Activated naive CD8-positive, alpha-beta T cell treated with anti-CD3 and anti-CD28 coated beads, Interleukin-2, amount 50 U/mL, for 16 hours (primary cell): Measurements from ENCODE around the gene ITPA.

ENCODE experiments used
- DNase-seq: peaks from one replicate; pipeline ENCODE4 v3.0.0-alpha.2; 2020; ENCODE audit warnings: low read depth, low spot score

ITPA gene

DNA sequence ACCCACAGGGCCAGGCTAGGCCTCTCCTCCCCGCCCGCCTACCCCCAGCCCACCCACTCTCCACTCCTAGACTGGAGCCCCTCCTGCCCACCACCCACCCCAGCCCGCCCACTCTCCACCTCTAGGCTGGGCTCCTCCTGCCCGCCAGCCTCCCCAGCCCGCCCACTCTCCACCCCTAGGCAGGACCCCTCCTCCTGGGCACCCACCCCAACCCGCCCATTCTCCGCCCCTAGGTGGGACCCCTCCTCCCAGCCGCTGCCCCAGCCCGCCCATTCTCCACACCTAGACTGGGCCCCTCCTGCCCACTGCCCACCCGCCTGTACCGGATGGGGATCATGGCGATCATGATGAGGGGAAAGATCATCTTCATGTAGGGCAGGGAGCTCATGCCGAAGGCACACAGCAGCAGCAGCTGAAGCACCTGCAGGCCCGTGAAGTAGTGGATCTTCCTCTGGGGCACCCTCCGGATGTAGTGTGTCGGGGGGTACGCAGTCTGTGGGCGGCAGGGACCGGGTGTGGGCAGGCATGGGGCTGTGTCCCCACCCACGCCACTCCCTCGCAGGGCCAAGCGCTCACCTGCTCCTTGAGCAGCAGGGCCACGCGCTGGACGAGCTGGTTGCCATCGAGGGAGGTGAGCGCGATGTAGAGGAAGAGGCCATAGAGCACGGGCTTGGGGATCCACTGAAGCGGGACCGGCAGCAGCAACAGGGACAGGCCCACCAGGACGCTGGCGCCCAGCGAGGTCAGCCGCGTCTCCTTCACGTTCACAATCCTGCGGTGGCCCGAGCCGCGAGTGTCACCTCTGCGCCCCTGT, 18.8 kb downstream of the ITPA start:
- DNase-seq = no peak

DNA sequence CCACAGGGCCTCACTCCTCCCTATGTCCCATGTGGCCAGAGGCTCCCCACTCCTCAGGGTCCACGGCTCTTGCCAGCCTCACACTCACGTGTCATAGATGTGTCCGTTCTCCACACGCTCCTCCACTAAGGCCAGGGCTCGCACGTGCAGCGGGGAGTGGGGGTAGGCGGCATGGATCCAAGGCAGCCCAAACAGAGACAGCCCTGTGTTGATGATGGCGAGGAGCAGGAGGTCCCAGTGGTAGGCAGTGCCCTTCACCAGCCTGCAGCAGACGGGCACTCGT, 19.4 kb downstream of the ITPA start:
- DNase-seq = no peak

DNA sequence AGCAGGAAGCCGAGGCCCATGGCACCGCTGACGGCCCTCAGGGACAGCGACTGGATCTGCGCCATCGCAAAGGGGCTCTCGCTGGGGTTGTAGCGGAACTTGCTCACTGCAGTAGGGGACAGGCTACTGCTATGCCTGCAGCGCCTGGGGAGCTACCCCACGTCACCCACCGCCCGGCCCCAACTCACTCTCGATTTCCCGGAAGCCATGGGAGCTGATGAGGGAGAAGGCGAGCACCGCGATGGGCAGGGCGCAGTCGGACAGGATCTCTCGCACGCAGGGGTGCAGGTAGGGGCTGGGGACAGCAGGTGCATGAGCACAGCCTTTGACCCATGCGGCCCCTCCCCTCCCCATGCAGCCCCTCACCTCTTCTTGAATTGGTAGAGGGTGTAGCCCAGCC, 19.9 kb downstream of the ITPA start:
- no peak for DNase-seq

DNA sequence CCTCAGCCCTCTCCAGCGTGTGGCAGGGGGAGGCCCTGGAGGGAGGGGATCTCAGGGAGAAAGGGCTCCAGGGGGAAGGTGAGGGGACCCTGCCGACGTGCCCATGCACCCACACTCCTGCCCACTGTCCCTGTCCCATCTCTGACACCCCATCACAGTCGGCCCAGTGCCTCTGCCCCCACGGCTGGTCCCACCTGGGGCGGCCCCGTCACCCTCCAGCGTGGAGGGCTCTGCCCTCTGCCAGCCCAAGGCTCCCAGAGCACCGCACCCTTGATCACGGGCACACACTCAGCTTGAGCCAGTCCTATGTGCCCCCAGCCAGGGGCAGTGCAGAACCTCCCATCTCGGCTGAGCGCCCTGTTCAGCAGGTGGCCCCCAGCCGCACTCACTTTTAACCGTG, 20.5 kb downstream of the ITPA start:
- no peak for DNase-seq

DNA sequence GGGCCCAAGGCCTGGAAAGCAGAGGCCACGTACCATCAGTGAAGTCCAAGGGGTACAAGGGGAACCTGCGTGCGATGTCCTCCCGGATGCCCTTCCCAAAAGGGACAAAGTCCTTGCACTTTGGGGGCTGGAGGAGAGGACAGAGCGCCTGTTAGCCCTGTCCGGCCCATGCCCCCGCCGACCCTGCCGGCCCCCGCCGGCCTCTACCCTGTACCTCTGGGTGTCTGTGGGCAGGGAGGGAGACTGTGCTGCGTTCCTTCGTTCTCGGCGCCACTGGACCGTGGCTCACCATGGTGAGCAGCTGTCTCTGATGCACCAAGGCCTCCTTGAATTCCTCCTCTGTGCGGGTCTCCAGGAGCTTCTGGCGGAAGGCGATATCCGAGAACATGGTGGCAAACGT, 21.8 kb downstream of the ITPA start:
- DNase-seq = no peak

DNA sequence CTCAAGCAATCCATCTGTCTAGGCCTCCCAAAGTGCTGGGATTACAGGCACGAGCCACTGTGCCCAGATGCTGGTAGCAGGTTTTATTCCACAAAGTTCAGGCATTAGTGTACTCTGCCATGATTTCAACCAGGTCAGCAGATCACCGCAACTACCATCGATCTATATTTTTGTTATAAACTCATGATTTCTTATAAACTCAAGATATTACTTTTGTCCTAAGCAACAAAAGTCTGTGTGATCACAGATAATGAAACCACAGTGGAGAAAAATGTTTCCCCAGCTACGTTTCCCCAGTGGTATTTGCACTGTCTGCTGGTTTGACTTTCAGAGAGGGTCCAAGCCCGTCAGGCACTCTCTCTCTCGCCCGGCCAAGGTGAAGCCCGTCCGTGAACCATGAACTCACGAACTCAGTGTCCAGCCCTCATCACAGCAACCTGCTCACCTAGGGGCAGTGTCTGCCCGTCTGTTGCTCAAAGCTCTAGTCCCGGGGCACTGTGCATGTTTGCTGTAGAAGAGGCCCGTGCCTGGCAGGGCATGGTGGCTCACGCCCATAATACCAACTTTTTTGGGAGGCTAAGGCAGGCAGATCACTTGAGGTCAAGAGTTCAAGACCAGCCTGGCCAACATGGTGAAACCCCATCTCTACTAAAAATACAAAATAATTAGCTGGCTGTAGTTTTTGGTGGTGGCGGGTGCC, 22.7 kb downstream of the ITPA start:
- DNase-seq = no peak

DNA sequence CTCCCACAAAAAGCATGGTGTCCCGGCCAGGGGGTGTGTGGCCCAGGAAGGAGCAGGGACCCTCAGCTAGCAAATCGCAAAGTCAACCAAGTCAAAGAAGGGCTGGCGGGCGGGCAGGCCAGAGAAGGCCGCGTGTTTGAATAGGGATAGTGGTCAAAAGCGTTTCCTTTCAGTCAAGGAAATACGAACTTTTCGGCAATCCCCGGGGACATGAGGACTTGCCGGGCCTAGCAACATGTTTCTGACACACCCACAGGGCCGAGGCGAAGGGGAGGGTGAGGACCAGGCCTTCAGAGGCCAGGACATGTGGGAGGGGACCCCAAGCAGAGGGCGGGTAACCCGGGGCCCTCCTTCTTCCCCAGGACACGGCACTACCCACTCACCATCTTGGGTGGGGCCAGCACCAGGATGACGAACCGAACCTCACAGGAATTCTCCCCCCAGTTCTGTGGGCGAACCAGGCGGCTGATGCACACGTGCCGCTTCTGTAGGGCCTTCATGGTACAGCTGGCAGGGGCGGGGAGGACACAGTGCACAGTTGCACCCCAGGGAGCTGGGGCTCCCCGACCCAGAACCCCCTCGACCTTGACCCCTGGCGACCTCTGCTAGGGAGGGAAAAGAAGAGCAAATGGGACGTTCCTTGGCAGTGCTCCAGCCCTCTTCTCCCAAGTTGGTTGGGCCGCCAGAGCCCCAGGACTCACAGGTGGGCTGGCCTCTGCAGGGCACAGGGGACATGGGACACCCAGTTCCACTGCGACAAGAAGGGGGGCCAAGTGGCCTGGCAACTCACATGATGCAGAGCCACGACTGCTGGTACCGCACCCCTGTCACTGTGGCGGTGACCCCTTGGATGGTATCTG, 24.1 kb downstream of the ITPA start:
- no peak for DNase-seq

DNA sequence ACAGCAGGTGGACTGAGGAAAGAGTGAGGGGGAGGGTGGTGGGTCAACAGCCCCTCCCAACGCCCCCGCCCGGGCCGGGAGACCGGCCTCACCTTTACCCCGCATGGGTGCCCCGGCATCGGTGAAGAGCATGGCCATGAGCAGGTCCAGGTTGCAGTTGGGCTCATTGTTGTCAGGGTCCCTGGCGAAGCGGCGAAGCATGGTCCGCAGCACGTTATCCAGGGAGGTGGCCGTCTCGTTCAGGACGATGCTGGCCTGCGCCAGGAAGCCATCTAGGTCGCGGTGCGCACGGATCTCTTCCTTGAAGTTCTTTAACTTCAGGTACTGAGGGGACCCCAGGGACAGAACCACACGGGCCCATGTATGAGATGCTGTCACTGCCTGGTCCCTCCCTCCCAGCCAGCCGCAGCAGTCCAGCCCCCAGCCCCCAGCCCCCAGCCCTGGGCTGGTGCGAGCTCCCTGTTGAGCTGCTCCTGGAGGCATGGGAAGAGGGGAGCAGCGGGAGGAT, 24.7 kb downstream of the ITPA start:
- DNase-seq = no peak

DNA sequence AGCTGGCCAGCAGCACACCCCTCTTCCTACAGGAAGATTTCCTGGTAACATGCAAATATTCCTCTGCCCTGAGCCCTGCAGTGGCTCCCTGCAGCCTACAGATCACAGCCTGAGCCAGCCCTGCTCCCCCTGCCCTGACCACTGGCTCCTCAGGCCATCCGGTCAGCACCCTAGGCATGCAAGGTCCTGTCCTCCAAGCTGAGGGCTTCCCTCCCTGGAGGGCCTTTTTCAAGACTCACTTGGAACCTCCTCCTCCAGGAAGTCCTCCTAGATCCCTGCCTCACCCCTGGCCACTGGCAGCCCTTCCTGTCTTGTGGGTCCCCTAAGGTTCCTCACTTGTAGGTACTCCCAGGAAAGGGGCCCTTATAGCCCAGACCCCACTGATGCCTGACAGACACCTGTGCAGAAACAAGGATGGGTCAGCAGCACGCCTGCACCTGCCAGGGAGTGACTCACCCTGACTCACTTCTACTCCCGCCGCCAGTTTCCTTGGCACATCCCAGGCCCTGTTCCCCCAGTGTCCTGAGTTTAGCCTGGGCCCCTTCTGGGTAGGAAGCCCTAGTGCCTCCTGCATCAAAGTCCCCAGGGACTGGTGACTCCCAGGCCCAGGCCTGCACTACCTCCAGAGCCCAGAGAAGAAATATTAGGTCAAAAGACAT, 26.5 kb downstream of the ITPA start:
- DNase-seq = no peak

DNA sequence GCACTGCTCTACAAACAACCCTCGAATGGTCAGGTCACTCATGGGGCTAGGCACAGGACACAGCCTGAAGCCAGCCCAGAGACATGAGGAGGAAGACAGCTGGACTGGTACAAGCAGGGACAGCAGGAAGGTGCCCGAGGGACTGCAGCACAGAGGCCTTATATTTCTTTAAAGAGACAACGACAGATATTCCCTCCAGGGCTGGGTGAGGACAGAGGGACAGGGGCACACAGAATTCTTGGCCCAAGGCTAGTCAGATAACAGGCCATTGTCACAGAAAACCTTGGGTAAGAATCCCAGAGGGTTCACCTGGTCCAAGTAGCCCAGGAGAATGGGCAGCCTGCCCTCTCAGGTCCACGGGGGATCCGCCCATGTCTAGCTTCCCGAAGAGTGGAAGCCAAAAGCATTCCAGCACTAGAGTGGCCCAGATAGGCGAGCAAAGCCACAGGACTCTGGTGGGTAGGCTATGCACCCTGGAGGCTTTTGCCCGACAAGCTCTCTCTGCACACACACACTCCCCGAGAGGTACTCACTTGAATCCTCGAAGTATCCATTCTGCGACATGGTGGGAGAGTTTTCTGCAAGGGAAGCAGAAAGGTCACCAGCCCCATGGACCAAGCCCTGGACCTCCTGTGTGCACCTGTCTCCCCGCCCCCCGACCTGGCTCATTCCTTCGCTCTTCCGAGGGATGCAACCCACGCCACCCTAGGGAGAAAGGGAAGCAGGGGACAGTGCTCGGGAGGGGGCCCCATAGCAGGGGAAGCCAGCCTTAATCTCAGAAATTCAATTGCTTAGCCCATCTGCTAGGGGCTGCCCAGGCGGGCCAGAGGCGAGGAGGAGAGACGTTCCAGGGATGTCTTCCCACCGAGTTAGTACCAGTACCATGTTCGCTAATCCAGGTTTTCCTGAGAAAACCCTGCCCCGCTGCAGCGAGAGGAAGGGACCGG, 28.0 kb downstream of the ITPA start:
- DNase-seq = no peak

DNA sequence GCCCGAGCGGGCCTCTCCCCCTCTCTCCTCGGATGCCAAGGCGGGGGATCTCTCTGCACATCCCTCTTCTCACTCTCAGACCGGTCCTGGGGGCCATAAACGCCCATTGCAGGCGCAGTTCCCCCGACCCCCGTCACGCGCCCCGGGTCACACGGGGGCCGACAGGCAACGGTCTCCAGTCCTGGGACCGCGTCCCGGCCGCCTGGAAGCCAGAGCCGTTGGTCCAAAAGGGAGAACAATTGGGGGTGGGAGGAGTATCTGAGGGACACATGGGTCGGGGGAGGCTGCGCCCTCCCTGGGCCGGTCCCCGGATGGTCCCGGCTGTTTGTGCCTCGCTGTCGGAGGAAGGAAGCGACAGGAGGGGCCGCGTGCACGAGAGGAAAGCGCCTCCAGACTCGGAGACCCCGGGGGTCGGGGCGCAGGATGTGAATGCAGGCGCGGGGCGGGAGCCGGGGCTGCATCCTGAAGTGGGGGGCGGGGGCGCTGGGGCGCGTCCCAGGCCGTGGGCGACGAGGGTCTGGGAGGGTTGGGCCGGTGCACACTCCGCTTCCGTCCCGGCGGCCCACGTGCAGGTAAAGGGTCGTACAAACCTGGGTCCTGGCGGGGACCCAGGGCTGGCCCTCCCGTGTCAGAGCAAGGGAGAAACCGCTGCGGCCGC, 28.8 kb downstream of the ITPA start:
- DNase-seq = no peak

DNA sequence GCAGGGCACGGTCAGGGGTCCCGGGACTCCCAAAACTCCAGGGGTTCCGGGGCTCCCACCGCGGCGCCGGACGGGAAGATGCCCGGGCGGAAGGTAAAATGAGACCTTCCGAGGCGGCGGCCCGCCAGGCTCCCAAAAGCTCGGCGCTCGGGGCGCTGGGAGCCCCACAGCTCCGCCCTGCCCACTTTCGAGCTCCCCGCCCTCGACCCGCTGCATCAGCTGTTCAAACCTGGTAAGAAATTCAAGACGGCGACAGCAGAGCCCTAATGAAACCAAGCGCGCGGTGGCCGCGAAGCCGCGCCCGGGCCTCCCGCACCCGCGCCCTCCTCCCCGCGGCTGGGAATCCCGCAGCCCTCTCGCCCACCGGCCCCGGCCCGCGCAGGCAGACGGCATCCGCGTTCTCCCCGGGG, 29.3 kb downstream of the ITPA start:
- no peak for DNase-seq

DNA sequence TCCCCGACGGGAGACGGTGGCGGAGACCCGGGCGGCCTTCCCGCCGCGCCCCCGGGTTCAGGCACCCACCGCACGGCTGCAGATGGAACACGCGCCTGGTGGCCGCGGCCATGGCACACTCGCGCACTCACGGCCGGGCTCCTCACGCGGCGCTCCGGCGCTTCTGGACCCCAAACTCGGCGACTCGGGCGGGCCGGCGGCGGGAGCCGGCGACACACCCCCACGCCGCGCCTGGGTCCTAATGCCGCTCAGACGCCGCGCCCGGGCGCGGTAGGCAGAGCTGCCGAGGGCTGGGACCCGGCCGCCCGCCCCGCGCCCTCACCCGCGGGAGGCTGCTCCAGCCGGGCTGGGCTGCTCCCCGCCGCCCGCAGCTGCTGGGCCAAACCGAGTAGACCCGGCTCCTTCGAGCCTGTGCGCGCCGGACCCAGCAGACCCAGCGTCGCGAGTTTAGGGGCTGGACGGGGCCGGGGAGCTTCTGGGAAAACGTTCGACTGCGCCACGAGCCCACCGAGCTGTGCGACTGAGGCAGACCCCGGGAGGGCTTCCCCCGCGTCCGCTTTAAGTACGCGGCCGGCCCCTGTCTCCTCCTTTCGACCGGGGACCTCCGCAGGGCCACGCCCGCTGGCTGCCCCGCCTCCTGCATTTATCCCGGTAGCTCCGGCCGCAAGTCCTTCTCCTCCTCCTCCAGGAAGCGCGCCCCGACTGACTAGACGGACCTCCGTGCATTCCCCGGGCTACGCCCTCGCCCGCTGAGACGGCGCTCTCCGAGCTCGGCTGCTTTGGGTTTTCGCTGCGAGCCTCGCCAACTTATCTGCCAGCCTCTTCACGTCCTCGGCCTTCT, 29.9 kb downstream of the ITPA start, which contains the start of gene SLC4A11:
Gene SLC4A11, minus strand, starts transcription at position 165 of the 841 bp plus-strand sequence. Its CDS starts 53 bp downstream, at position 112.
- no peak for DNase-seq

DNA sequence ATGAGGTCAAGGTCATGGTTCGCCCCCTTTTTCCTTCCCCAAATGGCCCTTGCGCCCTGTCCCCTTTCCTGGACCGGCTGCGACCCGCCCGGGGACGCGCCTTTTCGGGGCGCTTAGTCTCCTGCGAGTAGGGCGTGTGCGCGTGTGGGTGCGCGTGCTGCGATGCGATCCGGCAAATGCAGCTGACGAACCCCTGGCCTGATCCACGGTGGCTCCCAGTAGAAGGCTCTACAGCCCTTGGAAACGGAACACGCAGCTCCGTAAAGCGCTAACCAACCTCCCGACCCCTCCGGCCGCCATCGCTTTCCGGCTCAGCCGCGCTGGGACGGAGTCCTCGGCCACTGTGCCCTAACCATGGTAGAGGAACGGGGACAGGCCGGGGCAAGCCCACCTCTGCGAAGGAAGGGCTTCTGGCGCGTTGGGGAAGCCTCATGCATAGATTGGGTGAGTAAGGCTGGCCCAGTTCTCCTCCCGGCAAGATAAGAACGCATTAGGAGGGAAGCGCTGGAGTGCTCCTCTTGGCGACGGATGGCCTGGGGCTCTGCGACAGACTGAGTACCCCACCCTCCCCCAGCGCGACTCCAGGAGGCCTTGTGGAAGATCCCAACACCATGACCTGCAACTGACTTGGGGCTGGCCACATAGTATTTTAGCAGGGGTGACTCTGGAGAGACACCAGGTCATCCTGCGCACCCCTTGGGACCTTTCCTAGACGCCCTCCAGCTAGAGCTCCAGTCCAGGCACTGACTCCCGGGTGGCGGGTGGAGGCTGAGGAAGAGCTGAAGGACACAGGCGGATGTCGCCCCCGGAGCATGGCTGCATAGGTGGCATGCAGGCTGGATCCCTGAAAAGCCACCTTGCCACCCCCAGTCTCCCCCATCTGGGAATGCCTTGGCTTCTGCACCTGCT, 30.8 kb downstream of the ITPA start:
- DNase-seq = no peak

DNA sequence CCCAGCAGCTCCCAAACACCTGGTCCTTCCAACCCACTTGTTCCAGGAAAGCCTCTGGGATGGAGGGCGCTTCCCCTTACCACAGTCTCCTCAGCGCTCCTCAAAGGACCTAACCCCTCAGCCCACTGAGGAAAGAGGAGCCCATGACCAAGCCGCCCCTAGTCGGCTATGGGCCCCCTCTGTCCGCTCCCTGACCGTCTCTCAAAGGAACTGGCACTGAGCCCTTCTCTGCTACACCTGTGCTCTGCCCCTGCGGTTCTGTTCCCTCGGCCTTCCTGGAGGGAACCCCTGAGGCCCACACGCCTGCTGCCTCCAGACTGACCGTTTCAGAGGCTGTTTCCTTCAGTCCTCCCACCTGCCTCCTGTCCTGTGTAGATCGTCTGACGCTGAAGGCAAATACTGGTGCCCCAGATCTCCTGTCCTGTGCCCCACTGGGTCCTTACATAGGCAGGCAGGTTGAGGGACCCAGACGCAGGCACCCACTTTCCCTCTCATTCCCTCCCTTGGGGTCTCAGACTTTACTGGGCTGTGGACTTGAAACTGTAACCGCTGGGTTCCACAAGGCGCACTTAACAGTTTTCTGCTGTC, 31.6 kb downstream of the ITPA start:
- no peak for DNase-seq

DNA sequence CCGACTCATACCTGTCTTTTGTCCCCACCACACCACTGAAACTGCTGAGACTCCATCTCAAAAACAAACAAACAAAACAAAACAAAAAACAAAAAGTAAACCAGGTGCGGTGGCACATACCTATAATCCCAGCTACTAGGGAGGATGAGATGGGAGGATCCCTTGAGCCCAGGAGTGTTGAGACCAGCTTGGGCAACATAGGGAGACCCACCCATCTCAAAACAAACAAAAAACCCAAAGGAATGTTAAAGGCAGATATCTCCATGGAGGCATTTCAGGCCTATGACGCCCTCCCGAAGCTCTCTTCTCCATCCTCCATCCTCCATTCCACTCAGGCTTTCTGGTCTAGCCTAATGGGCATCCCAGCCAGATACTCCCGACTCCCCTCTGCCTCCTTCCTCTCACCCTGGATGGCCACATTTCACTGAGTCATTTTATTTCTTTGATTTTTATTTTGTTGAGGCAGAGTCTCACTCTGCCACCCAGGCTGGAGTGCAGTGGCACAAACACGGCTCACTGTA, 32.9 kb downstream of the ITPA start:
- no peak for DNase-seq

DNA sequence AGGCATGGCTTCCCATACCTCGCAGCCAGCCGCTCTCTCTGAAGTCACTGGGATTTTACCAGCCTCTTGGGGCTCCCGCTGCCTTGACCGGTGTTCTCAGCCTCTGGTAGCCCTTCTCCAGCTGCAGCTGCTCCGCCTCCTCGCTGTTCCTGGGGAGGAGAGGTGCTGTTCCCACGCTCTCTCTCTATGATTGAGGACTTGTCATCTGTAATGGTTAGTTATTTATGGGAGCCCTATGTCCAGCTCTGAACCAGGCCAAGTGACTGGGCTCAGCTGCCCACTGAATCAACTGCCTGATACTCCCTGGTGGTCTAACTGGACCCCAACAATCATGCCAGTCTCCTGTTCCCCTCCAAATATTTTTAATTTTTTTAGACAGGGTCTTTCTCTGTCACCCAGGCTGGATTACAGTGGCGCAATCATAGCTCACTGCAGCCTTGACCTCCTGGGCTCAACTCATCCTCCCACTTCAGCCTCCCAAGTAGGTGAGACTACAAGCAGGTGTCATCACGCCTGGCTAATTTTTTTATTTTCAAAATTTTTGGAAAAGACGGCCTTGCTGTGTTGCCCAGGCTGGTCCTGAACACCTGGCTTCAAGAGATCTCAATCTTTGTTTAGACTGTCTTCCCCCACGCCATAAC, 34.5 kb downstream of the ITPA start:
- DNase-seq = no peak
